ENCODE results near the gene PLCD1. TPM values are rescaled to one million over a fixed set of nuclear protein-coding genes. Genes with fewer than 3 reads are reported as not detected.

The PLCD1 gene
- total RNA-seq, 4 donors from 2014 or later: 25.4 to 29.8 (median 27.1) TPM

DNA sequence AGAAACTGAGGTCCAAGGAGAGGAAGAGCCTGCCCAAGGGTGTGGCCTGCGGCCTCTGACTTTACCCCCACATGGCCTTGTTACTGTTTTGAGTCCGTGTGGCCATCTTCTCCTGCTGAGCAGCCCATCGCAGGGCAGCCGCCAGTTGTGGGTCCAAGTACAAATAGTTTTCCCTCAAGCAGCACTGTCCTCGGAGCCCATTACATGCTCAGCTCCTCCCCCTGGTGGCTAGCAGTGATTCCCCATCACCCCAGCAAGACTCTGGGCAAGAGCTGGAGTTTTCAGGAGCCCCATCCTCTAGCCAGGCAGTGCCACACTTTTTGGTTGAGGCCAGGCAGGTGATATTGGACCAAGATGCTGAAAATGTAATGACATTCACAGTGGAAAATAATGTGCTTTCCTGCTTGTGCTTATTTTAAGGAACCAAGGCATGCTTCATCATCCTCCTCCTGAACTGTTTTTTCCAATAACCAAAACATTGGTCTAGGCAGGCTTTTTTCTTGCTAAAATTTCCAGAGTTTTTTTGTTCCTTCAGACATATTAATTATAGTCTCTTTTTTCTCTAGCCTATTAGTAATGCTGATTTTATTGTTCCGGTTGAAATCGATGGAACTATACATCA, 62.1 kb downstream of the PLCD1 start:
- no peak overlapping the region for H3K4me3 ChIP-seq
- 40 to 89% methylated on average over 2 to 6 of the region's 7 CpGs for WGBS, 2 donors (ENCODE audit: low coverage in 1 of 2)
- peak; percentile 67 for ATAC-seq
- no peak overlapping the region for H3K27ac ChIP-seq
- no peaks in the 10 kb centered on the region for H3K27me3 ChIP-seq
- no peaks in the 10 kb centered on the region for H3K9me3 ChIP-seq
- TF ChIP-seq, protein P1, sequence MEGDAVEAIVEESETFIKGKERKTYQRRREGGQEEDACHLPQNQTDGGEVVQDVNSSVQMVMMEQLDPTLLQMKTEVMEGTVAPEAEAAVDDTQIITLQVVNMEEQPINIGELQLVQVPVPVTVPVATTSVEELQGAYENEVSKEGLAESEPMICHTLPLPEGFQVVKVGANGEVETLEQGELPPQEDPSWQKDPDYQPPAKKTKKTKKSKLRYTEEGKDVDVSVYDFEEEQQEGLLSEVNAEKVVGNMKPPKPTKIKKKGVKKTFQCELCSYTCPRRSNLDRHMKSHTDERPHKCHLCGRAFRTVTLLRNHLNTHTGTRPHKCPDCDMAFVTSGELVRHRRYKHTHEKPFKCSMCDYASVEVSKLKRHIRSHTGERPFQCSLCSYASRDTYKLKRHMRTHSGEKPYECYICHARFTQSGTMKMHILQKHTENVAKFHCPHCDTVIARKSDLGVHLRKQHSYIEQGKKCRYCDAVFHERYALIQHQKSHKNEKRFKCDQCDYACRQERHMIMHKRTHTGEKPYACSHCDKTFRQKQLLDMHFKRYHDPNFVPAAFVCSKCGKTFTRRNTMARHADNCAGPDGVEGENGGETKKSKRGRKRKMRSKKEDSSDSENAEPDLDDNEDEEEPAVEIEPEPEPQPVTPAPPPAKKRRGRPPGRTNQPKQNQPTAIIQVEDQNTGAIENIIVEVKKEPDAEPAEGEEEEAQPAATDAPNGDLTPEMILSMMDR (IDR thresholded peaks at IDR 0.05): peak; percentile 65 to 89 (median 80)
- TF ChIP-seq POLR2AphosphoS5 (IDR thresholded peaks at IDR 0.05): no peak
- H3K36me3 ChIP-seq: peaks cover 0 to 58% of the 10 kb centered on the region in 2 donors
- peaks cover 0 to 33% (median 8%) of the 10 kb centered on the region in 3 donors for H3K4me1 ChIP-seq

DNA sequence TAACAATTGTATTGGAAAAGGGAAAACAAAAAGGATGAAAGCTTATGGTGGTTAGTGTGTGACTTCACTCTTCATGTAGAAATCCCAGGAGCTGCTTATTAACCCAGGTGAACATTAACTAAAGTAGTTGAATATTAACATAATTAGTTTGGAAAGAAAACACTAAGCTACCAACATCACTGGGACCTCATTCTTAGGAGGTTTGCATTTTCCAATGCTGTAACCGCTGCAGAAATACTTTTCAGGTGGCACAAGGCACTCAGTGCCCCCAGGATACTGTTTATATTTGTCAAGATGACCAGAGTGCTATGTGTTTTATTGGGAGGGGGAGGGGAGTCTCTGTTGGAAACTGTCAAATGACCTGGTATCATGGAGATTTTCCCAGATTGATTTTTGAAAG, 64.7 kb downstream of the PLCD1 start:
- H3K27me3 ChIP-seq: no peaks in the 10 kb centered on the region
- H3K4me1 ChIP-seq: peaks cover 2 to 45% (median 12%) of the 10 kb centered on the region in 3 donors
- H3K9me3 ChIP-seq: no peaks in the 10 kb centered on the region
- no peak overlapping the region for H3K27ac ChIP-seq
- 82 to 100% methylated on average over 1 of the region's 1 CpG for WGBS, 2 donors (ENCODE audit: low coverage in 1 of 2)
- H3K4me3 ChIP-seq: no peak overlapping the region
- ATAC-seq: no peak
- H3K36me3 ChIP-seq: peaks cover 0 to 31% of the 10 kb centered on the region in 2 donors
- TF ChIP-seq, protein P1 (IDR thresholded peaks at IDR 0.05): no peak
- TF ChIP-seq POLR2A (IDR thresholded peaks at IDR 0.05) (no peak), EP300 (IDR thresholded peaks at IDR 0.05) (no peak), POLR2AphosphoS5 (IDR thresholded peaks at IDR 0.05) (no peak)

DNA sequence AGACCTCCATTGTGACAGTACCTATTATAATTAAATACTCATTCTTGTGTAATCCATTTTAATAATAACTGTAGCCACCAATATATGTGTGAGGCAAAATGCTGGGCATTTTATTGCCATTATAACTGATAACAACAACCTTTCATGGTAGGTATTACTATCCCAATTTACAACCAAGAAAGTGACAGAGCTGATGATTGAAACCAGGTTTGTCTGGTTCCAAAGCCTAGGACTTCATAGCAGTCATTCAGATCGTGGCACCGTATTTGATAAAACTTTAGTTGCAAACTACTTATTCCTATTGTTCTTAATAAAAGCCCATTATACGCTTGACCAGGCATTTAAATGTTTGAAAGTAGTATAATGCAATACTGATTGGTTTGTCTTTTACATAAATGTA, 65.3 kb downstream of the PLCD1 start:
- no peaks in the 10 kb centered on the region for H3K9me3 ChIP-seq
- no peak overlapping the region for H3K4me3 ChIP-seq
- no peaks in the 10 kb centered on the region for H3K27me3 ChIP-seq
- H3K36me3 ChIP-seq: peaks cover 0 to 26% of the 10 kb centered on the region in 2 donors
- H3K27ac ChIP-seq: no peak overlapping the region
- no peak for ATAC-seq
- WGBS, 2 donors (ENCODE audit: low coverage in 1 of 2): 95 to 100% methylated on average over 3 of the region's 3 CpGs
- no peak for TF ChIP-seq POLR2A (IDR thresholded peaks at IDR 0.05)
- TF ChIP-seq, protein P1 (IDR thresholded peaks at IDR 0.05): no peak
- no peak for TF ChIP-seq POLR2AphosphoS5 (IDR thresholded peaks at IDR 0.05)
- no peak for TF ChIP-seq EP300 (IDR thresholded peaks at IDR 0.05)
- H3K4me1 ChIP-seq: peaks cover 2 to 40% (median 12%) of the 10 kb centered on the region in 3 donors

DNA sequence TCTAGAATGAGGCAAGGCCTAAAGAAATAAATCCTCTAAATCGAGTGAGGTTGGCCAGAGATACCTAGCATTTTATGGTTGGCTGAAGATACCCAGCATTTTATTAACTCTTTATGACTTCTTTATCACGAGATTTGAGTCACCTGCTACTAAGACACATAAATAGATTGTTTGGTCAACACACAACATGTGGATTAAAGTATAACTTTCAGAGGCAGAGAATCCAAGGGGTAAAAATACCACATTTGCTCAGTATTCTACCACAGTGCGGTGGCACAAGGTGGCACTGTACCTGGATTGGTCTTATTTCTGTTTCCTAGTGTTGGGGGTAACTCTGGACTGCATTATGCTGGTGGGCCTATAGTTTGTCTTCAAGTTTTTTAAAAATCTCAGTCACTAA, 65.8 kb downstream of the PLCD1 start:
- Histone ChIP-seq H3K27me3 (no peaks in the 10 kb centered on the region), H3K27ac (no peak overlapping the region), H3K4me3 (no peak overlapping the region), H3K4me1 (peaks cover 2 to 35% (median 8%) of the 10 kb centered on the region in 3 donors), H3K36me3 (peaks cover 0 to 24% of the 10 kb centered on the region in 2 donors), H3K9me3 (no peaks in the 10 kb centered on the region)
- 82 to 83% methylated on average over 2 to 3 of the region's 3 CpGs for whole genome bisulfite sequencing, 2 donors (ENCODE audit: low coverage in 1 of 2)
- ATAC-seq: no peak
- TF ChIP-seq EP300 (IDR thresholded peaks at IDR 0.05) (no peak), POLR2A (IDR thresholded peaks at IDR 0.05) (no peak)

DNA sequence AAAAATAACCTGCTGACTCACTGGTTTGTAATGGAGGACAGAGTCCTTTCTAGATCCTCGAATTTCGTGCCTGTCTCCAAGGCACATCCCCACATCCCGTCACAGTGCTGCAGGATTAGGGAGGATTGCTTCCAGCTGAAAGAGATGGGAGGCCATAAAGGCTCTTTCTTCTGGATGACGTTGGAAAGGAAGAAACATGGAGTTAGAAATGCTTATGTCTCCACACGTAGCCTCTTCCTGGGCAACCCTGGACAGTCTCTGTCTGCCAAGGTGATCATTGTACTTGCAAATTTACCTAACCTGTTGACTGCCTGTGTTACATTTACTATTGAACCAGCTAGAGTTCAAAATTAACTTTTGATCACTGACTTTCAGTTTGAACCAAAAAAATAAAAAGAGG, 66.4 kb downstream of the PLCD1 start:
- no peak for ATAC-seq
- Histone ChIP-seq H3K4me1 (peaks cover 2 to 32% (median 8%) of the 10 kb centered on the region in 3 donors), H3K9me3 (no peaks in the 10 kb centered on the region), H3K36me3 (peaks cover 0 to 21% of the 10 kb centered on the region in 2 donors), H3K27me3 (no peaks in the 10 kb centered on the region), H3K4me3 (no peak overlapping the region), H3K27ac (peak overlapping the region in 2 of 4 donors; percentile 14 to 16)
- 27 to 54% methylated on average over 5 of the region's 5 CpGs for WGBS, 2 donors (ENCODE audit: low coverage in 1 of 2)
- TF ChIP-seq, protein P1 (IDR thresholded peaks at IDR 0.05): no peak
- no peak for TF ChIP-seq POLR2A (IDR thresholded peaks at IDR 0.05)
- no peak for TF ChIP-seq POLR2AphosphoS5 (IDR thresholded peaks at IDR 0.05)
- no peak for TF ChIP-seq EP300 (IDR thresholded peaks at IDR 0.05)

Measured in gastroesophageal sphincter (tissue), 4 donors.